Mesodermal cell (in vitro differentiated cells): Measurements from ENCODE around the gene RNF38.
"Not testable (repeated sequence)": the region's sequence is repeated elsewhere in the genome, so short reads cannot be mapped to it uniquely, and the experiment has no call there.

ENCODE experiments used
- H3K27ac ChIP-seq: 2 replicates; pipeline ENCODE4 v1.7.0; 2013; ENCODE audit warnings: mild to moderate bottlenecking, low read depth, low read length, moderate library complexity; ENCODE audit not compliant: severe bottlenecking
- H3K36me3 ChIP-seq: 2 replicates; pipeline ENCODE4 v1.7.1; 2013; ENCODE audit warnings: mild to moderate bottlenecking, low read length, moderate library complexity; ENCODE audit not compliant: control insufficient read depth, insufficient read depth
- H3K4me1 ChIP-seq: one replicate; pipeline ENCODE4 v1.7.1; 2013; ENCODE audit warnings: mild to moderate bottlenecking, low read length; ENCODE audit not compliant: insufficient read depth, control insufficient read depth, poor library complexity, severe bottlenecking
- H3K4me3 ChIP-seq: 2 replicates; pipeline ENCODE4 v1.7.0; 2013; ENCODE audit warnings: low read length, control low read depth, mild to moderate bottlenecking; ENCODE audit not compliant: insufficient read depth, poor library complexity, severe bottlenecking; ENCODE audit errors: extremely low read depth
- H3K9me3 ChIP-seq: 2 replicates; pipeline ENCODE4 v1.7.1; 2013; ENCODE audit warnings: mild to moderate bottlenecking, low read length, moderate library complexity; ENCODE audit not compliant: control insufficient read depth
- WGBS, 2 experiments: methylation state at CpG; one replicate each; pipeline ENCODE4 v1.1.5; 2013; ENCODE audit warnings: missing lambda C conversion rate in 2 of 2; ENCODE audit not compliant: insufficient coverage in 2 of 2; 5-methylcytosine and 5-hydroxymethylcytosine counted together

Gene RNF38

DNA sequence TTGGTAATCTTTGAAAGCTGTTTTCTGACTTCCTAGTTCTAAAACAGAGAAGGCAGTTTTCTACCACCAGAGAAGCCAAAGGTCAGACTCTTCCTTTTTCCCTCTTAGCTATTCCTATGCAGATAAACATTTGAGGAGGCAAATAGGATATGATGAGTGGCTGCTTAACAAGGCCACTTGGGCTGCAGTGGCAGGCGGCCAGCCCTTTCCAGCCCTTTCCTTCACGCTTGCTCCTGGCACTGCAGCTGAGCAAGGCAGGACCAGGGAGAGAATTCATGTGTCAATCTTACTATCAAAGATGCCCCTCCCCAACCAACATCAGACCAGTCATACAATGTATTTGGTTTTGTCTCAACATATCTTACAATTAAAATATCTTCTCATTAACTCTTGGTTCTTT is 36.8 kb upstream of the RNF38 start:
- H3K4me3 ChIP-seq: no peak overlapping the region
- H3K4me1 ChIP-seq: peaks cover under 1% of the 10 kb centered on the region
- H3K9me3 ChIP-seq: no peaks in the 10 kb centered on the region
- H3K36me3 ChIP-seq: peaks cover 4% of the 10 kb centered on the region
- H3K27ac ChIP-seq: no peak overlapping the region
- WGBS, 2 experiments: 86% methylated on average over 1 of the region's 2 CpGs; no CpG with 5 or more reads in 1 of the 2 experiments

DNA sequence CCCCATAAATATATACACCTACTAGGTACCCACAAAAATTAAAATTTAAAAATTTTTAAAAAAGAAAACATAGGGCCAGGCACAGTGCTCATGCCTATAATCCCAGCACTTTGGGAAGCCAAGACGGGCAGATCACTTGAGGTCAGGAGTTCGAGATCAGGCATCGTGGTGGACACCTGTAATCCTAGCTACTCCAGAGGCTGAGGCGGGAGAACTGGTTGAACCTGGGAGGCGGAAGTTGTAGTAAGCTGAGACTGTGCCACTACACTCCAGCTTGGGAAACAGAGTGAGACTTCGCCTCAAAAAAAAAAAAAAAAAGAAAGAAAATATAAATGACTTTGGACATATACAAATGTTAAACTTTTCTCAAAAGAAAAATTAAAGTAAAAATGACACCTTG is 33.3 kb upstream of the RNF38 start:
- Histone ChIP-seq H3K4me3 (no peak overlapping the region), H3K36me3 (peaks cover 20% of the 10 kb centered on the region), H3K27ac (no peak overlapping the region), H3K4me1 (no peaks in the 10 kb centered on the region), H3K9me3 (no peaks in the 10 kb centered on the region)
- 95 to 97% methylated on average over 4 to 5 of the region's 6 CpGs for WGBS, 2 experiments

DNA sequence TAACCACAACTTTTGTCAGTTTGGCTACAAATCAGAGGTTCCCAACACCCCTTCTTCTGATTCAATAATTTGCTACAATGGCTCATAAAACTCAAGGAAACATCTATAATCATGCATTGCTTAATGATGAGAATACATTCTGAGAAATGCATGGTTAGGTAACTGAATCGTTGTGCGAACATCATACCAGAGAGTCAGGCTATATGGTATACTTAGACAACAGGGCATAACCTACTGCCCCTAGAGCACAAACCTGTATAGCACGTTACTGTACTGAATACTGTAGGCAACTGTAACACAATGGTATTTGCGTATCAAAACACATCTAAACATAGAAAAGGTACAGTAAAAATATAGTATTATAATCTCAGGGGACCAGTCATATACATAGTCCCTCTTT is 31.0 kb upstream of the RNF38 start:
- H3K4me3 ChIP-seq: no peak overlapping the region
- no peak overlapping the region for H3K27ac ChIP-seq
- no CpG with 5 or more reads among the region's 4 CpGs for WGBS, 2 experiments
- H3K36me3 ChIP-seq: peaks cover 35% of the 10 kb centered on the region
- H3K9me3 ChIP-seq: peaks cover 4% of the 10 kb centered on the region
- H3K4me1 ChIP-seq: peaks cover 7% of the 10 kb centered on the region

DNA sequence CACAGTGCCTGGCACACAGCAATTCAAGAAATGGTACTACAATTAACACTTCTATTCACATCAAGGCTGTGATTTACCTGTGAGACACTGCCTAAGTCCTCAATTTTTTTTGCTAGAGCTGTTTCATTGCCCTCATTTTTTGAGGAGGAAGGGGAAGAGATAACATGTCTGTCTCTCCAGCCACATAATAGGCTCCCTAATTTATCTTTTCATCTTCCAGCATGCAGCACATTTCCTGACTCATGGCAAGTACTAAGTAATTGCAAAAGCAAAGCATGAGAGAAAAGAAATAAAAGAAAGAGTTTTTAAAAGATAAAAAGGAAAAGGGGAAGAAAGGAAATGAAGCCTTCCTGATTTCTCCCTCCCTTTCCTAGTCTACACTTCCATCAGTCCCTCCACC is 26.9 kb upstream of the RNF38 start:
- Histone ChIP-seq H3K27ac (no peak overlapping the region), H3K9me3 (peaks cover 4% of the 10 kb centered on the region), H3K4me3 (no peak overlapping the region), H3K4me1 (peaks cover 7% of the 10 kb centered on the region), H3K36me3 (peaks cover 50% of the 10 kb centered on the region)

DNA sequence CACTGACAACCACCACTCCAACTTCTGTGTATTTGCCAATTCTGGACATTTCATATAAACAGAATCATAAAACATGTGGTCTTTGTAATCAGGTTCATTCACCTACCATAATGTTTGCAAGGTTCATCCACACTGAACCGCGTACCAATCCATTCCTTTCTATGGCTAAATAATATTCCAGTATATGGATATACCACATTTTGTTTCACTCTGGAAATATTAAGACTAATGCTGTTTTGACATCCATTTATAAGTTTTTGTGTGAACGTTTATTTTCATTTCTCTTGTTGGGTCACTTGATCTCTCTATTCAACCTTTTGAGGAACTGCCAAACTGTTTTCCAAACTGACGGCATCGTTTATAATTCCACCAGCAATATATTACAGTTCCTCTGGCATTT is 26.3 kb upstream of the RNF38 start:
- Histone ChIP-seq H3K27ac (no peak overlapping the region), H3K36me3 (peaks cover 54% of the 10 kb centered on the region), H3K4me3 (no peak overlapping the region), H3K4me1 (peaks cover 7% of the 10 kb centered on the region), H3K9me3 (peaks cover 4% of the 10 kb centered on the region)
- 90 to 100% methylated on average over 1 to 3 of the region's 5 CpGs for WGBS, 2 experiments

DNA sequence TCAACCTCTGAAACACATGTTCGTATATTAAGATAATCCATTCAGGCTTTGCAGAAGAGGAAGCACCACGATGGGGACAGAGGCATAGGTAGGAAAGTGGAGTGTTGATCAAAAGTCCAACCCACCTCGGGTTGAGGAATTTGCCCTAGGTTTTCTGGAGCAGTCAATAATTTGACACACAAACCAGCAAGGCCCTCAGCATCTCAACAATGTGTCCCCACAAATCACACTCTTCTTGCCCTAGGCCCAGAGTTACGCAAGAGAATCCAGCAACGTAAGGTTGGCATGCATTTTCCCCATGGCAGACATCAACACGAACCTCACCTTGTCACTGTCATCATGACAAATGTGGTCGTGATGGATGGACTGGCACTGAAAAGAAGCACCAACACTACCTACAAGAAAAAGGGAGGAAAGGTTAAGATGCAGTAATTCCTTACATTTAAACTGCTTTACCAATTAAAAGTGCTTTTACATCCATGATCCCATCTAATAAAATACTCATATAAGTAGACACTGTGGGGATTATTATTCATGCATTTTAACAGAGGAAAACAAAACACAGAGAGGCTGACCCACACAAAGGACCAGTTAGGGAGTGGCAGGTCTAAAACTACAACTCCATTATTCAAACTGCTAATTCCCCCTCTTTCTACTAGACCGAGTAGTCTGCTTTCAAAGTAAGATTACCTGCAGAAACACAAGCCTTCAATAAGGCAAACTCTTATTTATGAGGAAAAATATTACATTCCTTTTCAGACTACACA is 24.4 kb upstream of the RNF38 start:
- Histone ChIP-seq H3K4me1 (peaks cover 7% of the 10 kb centered on the region), H3K36me3 (peaks cover 55% of the 10 kb centered on the region), H3K4me3 (no peak overlapping the region), H3K27ac (no peak overlapping the region), H3K9me3 (peaks cover 4% of the 10 kb centered on the region)
- WGBS, 2 experiments: 92% methylated on average over 3 to 4 of the region's 8 CpGs

DNA sequence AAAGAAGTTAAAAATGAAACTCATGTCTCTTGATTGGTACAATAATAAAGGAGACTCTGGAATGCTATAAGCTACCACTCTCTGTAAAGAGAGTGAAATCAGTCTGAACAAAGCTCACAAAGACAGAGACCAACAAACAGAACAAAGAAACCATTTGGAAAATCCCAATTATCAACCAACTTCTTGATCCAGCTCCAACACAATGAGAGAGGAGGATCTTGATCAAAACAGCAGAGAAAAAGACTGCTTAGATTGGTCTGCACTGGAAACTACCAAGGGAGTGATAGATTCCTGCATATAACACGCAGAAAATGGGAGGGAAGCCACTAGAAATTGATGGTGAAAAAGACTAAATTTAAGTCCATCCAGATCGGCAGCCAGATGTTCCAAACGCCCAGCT is 23.1 kb upstream of the RNF38 start:
- Histone ChIP-seq H3K4me3 (no peak overlapping the region), H3K36me3 (peaks cover 49% of the 10 kb centered on the region), H3K9me3 (peaks cover 4% of the 10 kb centered on the region), H3K27ac (no peak overlapping the region), H3K4me1 (peaks cover 7% of the 10 kb centered on the region)
- 98 to 100% methylated on average over 3 of the region's 3 CpGs for WGBS, 2 experiments

DNA sequence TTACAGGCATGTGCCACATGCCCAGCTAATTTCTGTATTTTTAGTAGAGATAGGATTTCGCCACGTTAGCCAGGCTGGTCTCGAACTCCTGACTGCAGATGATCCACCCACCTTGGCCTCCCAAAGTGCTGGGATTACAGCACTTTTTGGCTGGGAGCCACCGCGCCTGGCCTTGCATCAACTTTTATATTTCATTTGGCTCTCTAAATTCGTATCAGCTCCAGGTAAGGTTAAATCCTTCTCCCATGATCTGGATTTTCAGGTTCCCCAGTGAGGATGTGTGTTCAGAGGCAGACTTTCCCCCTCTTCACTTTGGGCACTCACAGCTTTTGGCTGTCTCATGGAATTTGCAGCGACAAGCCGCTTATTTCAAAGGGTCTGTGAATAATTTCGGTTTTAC is 16.8 kb upstream of the RNF38 start:
- no peak overlapping the region for H3K27ac ChIP-seq
- H3K4me3 ChIP-seq: no peak overlapping the region
- H3K4me1 ChIP-seq: peaks cover 4% of the 10 kb centered on the region
- H3K36me3 ChIP-seq: peaks cover 38% of the 10 kb centered on the region
- no peaks in the 10 kb centered on the region for H3K9me3 ChIP-seq
- 90 to 96% methylated on average over 7 of the region's 9 CpGs for WGBS, 2 experiments

DNA sequence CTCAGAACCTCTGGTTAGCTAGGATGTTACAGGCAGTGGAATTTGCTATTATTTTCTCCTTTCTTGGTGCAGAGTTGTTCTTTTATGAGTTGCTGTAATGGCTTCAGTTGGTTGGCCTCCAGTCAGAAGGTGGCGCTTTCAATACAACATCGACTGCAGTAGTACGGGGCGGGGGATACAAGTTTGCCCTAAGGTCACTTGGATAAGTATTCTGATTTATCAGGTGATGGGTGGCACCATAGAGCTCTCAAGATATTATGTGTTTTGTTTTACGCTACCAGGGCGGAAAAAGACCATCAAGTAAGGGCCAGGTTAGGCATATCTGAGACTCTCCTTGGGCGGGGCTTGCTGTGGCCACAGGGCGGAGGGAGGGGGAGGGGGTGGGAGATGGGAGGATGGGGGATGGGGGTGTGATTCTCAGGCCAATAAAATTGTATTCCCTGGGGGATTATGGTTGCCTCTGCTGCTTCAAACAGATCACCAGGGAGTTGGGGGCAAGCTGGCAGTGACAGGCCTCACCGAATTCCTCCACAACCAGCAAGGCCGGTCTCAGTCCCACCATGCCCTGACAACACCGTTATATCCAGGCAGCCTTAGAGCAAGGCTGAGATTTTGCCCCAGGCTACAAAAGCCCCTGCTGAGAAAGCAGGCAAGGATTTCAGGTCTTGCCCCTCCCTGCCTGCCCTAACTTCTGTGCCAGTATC is 15.9 kb upstream of the RNF38 start:
- peaks cover 30% of the 10 kb centered on the region for H3K36me3 ChIP-seq
- H3K4me3 ChIP-seq: no peak overlapping the region
- no peaks in the 10 kb centered on the region for H3K9me3 ChIP-seq
- peaks cover 4% of the 10 kb centered on the region for H3K4me1 ChIP-seq
- H3K27ac ChIP-seq: peak overlapping the region; percentile 57
- WGBS, 2 experiments: 53 to 78% methylated on average over 5 to 7 of the region's 11 CpGs

DNA sequence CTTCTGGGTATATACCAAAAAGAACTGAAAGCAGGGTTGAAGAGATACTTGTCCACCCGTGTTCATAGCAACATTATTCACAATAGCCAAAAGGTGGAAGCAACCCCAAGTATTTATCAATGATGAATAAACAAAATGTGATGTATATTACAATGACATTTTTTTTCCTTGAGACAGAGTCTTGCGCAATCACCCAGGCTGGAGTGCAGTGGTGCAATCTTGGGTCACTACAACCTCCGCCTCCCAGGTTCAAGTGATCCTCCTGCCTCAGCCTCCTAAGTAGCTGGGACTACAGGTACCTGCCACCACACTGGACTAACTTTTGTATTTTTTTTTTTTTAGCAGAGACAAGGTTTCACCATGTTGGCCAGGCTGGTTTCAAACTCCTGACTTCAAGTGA is 11.3 kb upstream of the RNF38 start:
- H3K9me3 ChIP-seq, H3K36me3 ChIP-seq, H3K4me3 ChIP-seq, H3K4me1 ChIP-seq, H3K27ac ChIP-seq: not testable (repeated sequence)
- 94 to 100% methylated on average over 2 of the region's 3 CpGs for whole genome bisulfite sequencing, 2 experiments

DNA sequence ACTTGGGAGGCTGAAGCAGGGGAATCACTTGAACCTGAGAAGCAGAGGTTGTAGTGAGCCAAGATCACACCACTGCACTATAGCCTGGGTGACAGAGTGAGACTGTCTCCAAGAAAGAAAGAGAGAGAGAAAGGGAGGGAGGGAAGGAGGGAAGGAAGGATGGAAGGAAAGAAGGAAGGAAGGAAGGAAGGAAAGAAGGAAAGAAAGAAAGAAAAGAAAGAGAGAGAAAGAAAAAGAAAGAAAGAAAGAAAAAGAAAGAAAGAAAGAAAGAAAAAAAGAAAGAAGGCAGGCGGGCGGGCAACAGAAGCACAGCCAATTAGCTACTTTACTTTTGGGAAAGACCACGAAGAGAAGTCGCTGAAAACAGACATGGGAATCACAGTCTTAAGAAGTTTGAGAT is 9.0 kb upstream of the RNF38 start:
- not testable (repeated sequence) for H3K36me3 ChIP-seq, H3K9me3 ChIP-seq
- 96 to 98% methylated on average over 4 of the region's 4 CpGs for WGBS, 2 experiments

More for the DNA sequence above, 9.0 kb upstream of the RNF38 start:
- H3K4me3 ChIP-seq, H3K27ac ChIP-seq, H3K4me1 ChIP-seq: not testable (repeated sequence)
